ENCODE data around the gene RNF113B. TPM values are rescaled to one million over a fixed set of nuclear protein-coding genes. Genes with fewer than 3 reads are reported as not detected.

RNF113B gene
- total and polyA plus RNA-seq, 8 donors = not detected

- H3K27ac ChIP-seq = peak overlapping the region; percentile 47 to 77 (median 64)
- H3K4me1 ChIP-seq = peaks cover 20 to 37% (median 31%) of the 10 kb centered on the region in 3 donors
- 26 to 33% methylated on average over 7 of the region's 7 CpGs for WGBS, 2 donors
- no peak for TF ChIP-seq CTCF (IDR thresholded peaks at IDR 0.05)
- intact Hi-C loops (cut with DNase I) = no loop called here
- DNase-seq = no peak
- H3K4me3 ChIP-seq = no peak overlapping the region
- H3K36me3 ChIP-seq = no peaks in the 10 kb centered on the region
- no peaks in the 10 kb centered on the region for H3K27me3 ChIP-seq
- peak; percentile 40 to 58 (median 52) for ATAC-seq
- no peaks in the 10 kb centered on the region for H3K9me3 ChIP-seq
- no peak for FAIRE-seq
Measured at GRCh38 chr13:98172590-98173422, 4.3 kb downstream of the RNF113B start.

GRCh38 chr13:98171900-98172589, 5.0 kb downstream of the RNF113B start:
- 30 to 54% methylated on average over 14 of the region's 14 CpGs for WGBS, 2 donors
- Histone ChIP-seq H3K4me1 (peaks cover 20 to 37% (median 31%) of the 10 kb centered on the region in 3 donors), H3K9me3 (no peaks in the 10 kb centered on the region), H3K36me3 (no peaks in the 10 kb centered on the region), H3K27me3 (no peaks in the 10 kb centered on the region), H3K4me3 (no peak overlapping the region), H3K27ac (peak overlapping the region; percentile 47 to 77 (median 64))
- ATAC-seq (peak; percentile 22 to 61 (median 45)), DNase-seq (peak in 1 of 6 donors; percentile 27), FAIRE-seq (no peak)
- intact Hi-C loops (cut with DNase I) = no loop called here
- no peak for TF ChIP-seq CTCF (IDR thresholded peaks at IDR 0.05)

GRCh38 chr13:98169331-98169730, 7.7 kb downstream of the RNF113B start:
- no peaks in the 10 kb centered on the region for H3K27me3 ChIP-seq
- FAIRE-seq (no peak), ATAC-seq (no peak), DNase-seq (no peak)
- H3K36me3 ChIP-seq = no peaks in the 10 kb centered on the region
- peaks cover 19 to 29% (median 25%) of the 10 kb centered on the region in 3 donors for H3K4me1 ChIP-seq
- intact Hi-C loops (cut with DNase I) = no loop called here
- 83 to 90% methylated on average over 3 of the region's 3 CpGs for WGBS, 2 donors
- TF ChIP-seq CTCF (IDR thresholded peaks at IDR 0.05) = no peak
- H3K27ac ChIP-seq = no peak overlapping the region
- no peaks in the 10 kb centered on the region for H3K9me3 ChIP-seq
- H3K4me3 ChIP-seq = no peak overlapping the region

- TF ChIP-seq CTCF (IDR thresholded peaks at IDR 0.05) = no peak
- H3K27me3 ChIP-seq = no peaks in the 10 kb centered on the region
Measured at GRCh38 chr13:98162935-98163334, 14.1 kb downstream of the RNF113B start.

More at GRCh38 chr13:98162935-98163334, 14.1 kb downstream of the RNF113B start:
- Histone ChIP-seq H3K9me3 (no peaks in the 10 kb centered on the region), H3K4me3 (no peak overlapping the region), H3K27ac (no peak overlapping the region), H3K4me1 (peaks cover 0 to 2% (median 0%) of the 10 kb centered on the region in 3 donors), H3K36me3 (no peaks in the 10 kb centered on the region)
- FAIRE-seq (no peak), ATAC-seq (no peak), DNase-seq (no peak)
- intact Hi-C loops (cut with DNase I) = no loop called here
- WGBS, 2 donors = 98% methylated on average over 5 of the region's 5 CpGs

Data from pancreas (tissue), 10 donors.